Mucosa of rectum (tissue), 2 donors: ENCODE data around the gene TNFRSF13B.
"Not testable (repeated sequence)": the region's sequence is repeated elsewhere in the genome, so short reads cannot be mapped to it uniquely, and the experiment has no call there.

Experiments used
- H3K27ac ChIP-seq, 2 donors: one replicate each; pipeline ENCODE4 v1.7.0; 2013; ENCODE audit warnings: inconsistent platforms in 2 of 2, low read depth in 2 of 2, low read length in 2 of 2
- H3K27me3 ChIP-seq, 2 donors: one replicate each; pipeline ENCODE4 v1.7.0; 2013; ENCODE audit warnings: low read length in 2 of 2; ENCODE audit not compliant: control insufficient read depth in 2 of 2, insufficient read depth in 2 of 2
- H3K36me3 ChIP-seq, 2 donors: one replicate each; pipeline ENCODE4 v1.7.0; 2013; ENCODE audit warnings: low read length in 2 of 2; ENCODE audit not compliant: control insufficient read depth in 2 of 2, insufficient read depth in 2 of 2
- H3K4me1 ChIP-seq, 2 donors: one replicate each; pipeline ENCODE4 v1.7.0; 2013; ENCODE audit warnings: low read length in 2 of 2, mild to moderate bottlenecking in 1 of 2; ENCODE audit not compliant: control insufficient read depth in 2 of 2, insufficient read depth in 2 of 2
- H3K4me3 ChIP-seq, 2 donors: one replicate each; pipeline ENCODE4 v1.7.0; 2013; ENCODE audit warnings: low read length in 2 of 2
- H3K9ac ChIP-seq, 2 donors: one replicate each; pipeline ENCODE4 v1.7.0; 2013; ENCODE audit warnings: low read length in 2 of 2, low read depth in 1 of 2, mild to moderate bottlenecking in 1 of 2
- H3K9me3 ChIP-seq, 2 donors: one replicate each; pipeline ENCODE4 v1.7.0; 2013; ENCODE audit warnings: low read length in 2 of 2; ENCODE audit not compliant: control insufficient read depth in 2 of 2
- donor health status: healthy.
- donor health status: Normal muscosa, but diverticular disease.

Gene TNFRSF13B

DNA sequence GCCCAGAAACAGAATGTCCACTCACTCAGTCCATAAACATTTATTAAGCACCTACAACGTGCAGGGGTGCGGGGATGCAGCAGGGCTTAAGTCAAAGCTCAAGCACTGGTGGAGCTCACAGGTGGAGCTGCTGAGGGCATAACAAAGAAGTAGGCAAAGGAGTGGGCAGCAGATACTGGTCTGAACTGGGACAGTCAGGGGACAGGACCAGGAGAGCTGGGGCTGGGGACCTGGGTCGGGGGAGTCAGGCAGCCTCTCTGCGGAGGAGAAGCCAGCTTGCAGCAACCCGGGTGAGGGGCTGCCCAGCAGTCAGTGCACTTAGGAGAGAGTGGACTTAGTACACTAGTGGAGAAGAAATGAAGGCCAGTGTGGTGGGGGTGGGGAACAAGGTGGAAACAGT lies 10.0 kb upstream of the TNFRSF13B start:
- no peak overlapping the region for H3K9ac ChIP-seq
- no peaks in the 10 kb centered on the region for H3K9me3 ChIP-seq
- no peaks in the 10 kb centered on the region for H3K27me3 ChIP-seq
- H3K36me3 ChIP-seq, result no peaks in the 10 kb centered on the region
- H3K4me3 ChIP-seq, result no peak overlapping the region
- H3K4me1 ChIP-seq, result peaks cover 0 to 6% of the 10 kb centered on the region in 2 donors
- H3K27ac ChIP-seq, result no peak overlapping the region

DNA sequence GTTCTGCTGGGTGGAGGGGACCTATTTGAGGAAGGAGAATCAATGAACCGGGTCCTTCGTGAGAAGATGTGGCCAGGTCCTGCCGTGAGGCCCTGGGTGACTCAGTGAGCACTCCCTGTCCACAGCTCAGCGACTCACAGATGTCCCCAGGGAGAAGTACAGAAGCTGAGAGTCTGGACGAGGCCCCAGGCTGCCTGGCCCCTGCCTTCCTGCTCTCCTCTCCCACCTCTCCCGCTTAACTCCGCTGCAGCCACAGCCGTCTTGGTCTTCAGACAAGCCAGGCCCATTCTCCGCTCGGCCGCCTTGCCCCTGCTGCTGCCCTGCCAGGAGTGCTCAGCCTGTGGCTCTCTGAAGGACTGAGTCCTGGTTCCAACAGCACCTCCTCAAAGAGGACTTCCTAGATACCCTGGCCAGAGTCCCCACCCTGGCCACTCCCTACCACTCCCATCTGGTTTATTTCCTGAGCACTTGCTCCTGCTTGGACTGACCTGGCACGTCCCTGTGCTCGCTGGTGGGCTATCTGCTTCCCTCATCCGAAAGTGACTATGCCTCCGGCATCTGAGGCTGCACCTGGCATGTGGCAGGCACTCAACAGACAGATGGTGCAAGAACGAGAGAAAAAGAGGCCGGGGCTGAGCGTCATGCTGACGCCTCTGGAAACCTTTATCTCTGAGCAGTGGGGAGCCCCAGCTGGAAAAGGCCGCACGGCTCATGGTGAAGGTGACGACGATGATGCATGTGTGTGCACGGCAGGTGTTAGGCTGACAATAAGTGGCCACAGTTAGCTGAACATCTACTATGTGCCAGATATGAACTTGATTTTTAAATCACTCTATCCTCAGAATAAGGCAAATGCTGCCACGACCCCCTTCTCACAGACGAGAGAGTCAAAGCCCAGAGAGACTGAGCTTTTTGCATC lies 9.2 kb upstream of the TNFRSF13B start:
- no peaks in the 10 kb centered on the region for H3K36me3 ChIP-seq
- no peak overlapping the region for H3K4me3 ChIP-seq
- no peaks in the 10 kb centered on the region for H3K27me3 ChIP-seq
- H3K9ac ChIP-seq, result no peak overlapping the region
- peaks cover 0 to 6% of the 10 kb centered on the region in 2 donors for H3K4me1 ChIP-seq
- H3K27ac ChIP-seq, result peak overlapping the region in 1 of 2 donors; percentile 68
- no peaks in the 10 kb centered on the region for H3K9me3 ChIP-seq

DNA sequence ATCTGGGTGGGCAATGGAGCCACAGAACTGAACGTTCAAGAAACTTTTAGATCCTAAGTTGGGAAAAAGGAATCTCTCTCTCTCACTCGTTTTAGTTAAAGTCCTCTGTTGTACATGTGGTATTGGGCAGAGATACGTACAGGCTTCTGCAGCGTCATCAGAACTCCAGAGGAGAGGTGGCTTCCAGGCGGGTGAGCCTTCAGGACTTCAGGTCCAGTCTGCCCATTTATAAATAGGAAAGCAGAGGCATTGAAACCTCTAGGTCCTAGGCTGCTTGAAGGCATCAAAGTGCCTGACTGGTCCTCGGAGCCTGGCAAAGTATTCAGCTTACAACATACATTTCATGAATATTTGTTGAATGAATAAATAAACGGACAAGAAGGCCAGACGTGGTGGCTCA lies 8.1 kb upstream of the TNFRSF13B start:
- H3K9ac ChIP-seq, result no peak overlapping the region
- H3K36me3 ChIP-seq, result no peaks in the 10 kb centered on the region
- no peaks in the 10 kb centered on the region for H3K27me3 ChIP-seq
- H3K9me3 ChIP-seq, result no peaks in the 10 kb centered on the region
- H3K4me1 ChIP-seq, result peaks cover 2 to 7% of the 10 kb centered on the region in 2 donors
- no peak overlapping the region for H3K27ac ChIP-seq
- no peak overlapping the region for H3K4me3 ChIP-seq

DNA sequence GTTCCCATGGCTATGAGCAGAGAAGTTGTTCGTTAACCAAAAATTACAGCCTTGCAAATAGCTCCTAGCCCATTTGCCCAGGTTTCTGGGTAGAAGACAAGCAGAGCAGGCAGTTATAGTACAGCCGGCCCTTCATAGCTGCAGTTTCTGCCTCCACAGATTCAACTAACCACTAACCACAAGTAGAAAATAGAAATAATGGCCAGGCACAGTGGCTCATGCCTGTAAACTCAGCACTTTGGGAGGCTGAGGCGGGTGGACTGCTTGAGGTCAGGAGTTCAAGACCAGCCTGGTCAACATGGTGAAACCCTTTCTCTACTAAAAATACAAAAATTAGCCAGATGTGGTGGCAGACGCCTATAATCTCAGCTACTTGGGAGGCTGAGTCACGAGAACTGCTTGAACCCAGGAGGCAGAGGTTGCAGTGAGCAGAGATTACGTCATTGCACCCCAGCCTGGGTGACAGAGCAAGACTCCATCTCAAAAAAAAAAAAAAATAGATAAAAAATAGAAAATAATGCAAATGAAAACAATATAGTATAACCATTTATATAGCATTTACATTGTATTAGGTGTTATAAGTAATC lies 7.4 kb upstream of the TNFRSF13B start:
- Histone ChIP-seq H3K27ac (peak overlapping the region in 1 of 2 donors; percentile 16), H3K4me1 (peaks cover 6 to 11% of the 10 kb centered on the region in 2 donors)
- H3K36me3 ChIP-seq, H3K9ac ChIP-seq, H3K27me3 ChIP-seq, H3K9me3 ChIP-seq, H3K4me3 ChIP-seq: not testable (repeated sequence)

DNA sequence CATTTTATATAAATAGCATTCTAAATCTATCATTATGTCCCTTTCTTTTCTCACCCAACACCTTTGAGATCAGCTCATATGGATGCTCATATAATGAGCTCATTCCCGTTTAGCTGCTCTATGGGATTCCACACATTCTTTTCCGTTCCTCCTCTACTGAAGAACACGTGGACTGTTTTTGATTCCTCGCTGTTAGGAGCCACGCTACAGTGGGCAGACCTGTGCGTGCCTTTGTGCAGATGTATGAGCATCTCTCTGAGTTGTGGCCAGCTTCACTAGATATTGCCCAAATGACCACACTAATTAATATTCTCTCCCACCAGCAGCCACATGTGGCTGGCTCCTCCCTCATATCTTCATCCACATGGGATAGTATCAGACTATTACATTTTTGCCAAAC lies 6.0 kb upstream of the TNFRSF13B start:
- Histone ChIP-seq H3K4me1 (peaks cover 6 to 14% of the 10 kb centered on the region in 2 donors), H3K4me3 (no peak overlapping the region), H3K9ac (peak overlapping the region in 1 of 2 donors; percentile 5), H3K36me3 (no peaks in the 10 kb centered on the region), H3K27me3 (no peaks in the 10 kb centered on the region), H3K9me3 (no peaks in the 10 kb centered on the region), H3K27ac (peak overlapping the region in 1 of 2 donors; percentile 32)

DNA sequence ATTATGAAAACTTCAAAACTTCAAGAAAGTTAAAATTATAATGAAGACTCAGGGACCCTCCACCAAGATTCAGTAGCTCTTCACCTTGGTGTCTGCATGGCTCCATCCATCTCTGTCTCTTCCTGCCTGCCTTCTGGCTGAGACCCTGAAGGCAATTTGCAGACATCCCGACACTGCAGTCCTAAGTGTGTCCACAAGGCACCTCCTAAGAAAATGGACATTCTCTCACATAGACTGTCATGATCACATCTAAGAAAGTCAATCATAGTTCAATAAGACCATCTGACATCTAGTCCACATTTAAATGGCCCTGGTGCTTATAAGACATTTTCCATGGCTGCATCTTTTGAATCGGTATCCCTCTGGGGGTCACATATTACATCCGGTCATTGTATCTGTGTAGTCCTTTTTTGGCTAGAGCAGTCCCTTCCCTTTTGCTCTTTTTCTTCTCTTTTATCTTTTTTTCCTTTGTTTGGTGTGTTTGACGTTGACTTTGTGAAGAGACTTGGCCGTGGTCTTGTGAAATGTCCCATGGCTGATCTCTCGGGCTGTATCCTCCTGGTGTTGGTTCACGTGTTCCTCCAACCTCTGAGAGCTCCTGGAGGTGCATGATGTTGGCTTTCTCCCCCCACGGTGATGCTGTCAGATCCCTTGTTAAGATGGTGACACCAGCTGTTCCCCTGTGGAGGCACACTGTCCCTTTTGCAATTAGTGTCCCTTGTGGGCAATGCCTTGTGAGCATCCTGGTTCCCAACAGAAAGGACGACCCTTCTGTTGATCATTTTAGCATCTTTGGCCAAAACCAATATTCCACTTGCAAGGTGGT lies 5.0 kb upstream of the TNFRSF13B start:
- H3K4me3 ChIP-seq, result no peak overlapping the region
- H3K36me3 ChIP-seq, result no peaks in the 10 kb centered on the region
- no peaks in the 10 kb centered on the region for H3K27me3 ChIP-seq
- H3K9ac ChIP-seq, result no peak overlapping the region
- no peaks in the 10 kb centered on the region for H3K9me3 ChIP-seq
- H3K4me1 ChIP-seq, result peaks cover 6 to 14% of the 10 kb centered on the region in 2 donors
- peak overlapping the region in 1 of 2 donors; percentile 67 for H3K27ac ChIP-seq

DNA sequence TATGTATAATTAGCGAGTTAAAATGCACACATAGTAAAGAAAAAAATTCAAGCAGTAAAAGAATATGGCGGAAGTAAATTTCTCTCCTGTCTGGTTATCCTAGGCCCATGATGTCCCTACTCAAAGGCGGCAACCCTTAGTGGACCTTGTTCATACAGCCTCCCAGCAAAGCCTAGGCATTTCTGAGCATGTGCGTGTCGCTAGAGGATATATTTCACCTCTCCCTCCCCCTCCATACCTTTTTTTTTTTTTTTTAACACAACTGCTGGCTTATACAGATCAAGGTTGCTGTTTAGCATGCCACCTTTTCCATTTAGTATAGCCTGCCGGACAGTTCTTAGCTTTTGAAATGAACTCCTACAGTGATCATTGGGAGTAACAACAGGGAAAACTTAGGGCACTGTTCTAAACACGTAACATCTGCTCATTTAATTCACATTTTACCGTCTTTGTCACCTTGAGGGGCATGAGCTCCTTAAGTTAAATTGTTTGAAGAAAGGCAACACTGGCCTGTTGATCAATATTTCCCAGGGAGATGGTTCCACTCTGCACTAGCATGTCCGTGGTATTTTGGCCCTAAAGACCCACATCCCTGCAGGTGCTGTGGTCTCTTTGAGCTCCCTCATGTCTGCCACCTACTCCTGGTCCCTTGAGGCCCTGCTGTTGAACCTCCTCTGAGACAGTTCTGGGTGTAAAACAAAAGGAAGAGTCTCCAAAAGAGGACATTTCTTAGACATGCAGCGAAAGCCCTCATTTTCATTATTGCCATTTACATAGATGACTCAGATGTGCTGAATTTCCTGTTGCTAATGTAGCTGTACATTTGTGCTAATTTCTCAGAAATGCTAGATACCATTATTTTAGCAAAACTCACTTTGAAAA lies 4.1 kb upstream of the TNFRSF13B start:
- peak overlapping the region in 1 of 2 donors; percentile 56 for H3K9ac ChIP-seq
- no peaks in the 10 kb centered on the region for H3K9me3 ChIP-seq
- no peaks in the 10 kb centered on the region for H3K36me3 ChIP-seq
- no peak overlapping the region for H3K4me3 ChIP-seq
- H3K27me3 ChIP-seq, result no peaks in the 10 kb centered on the region
- peak overlapping the region; percentile 20 to 67 for H3K27ac ChIP-seq
- H3K4me1 ChIP-seq, result peaks cover 6 to 10% of the 10 kb centered on the region in 2 donors

DNA sequence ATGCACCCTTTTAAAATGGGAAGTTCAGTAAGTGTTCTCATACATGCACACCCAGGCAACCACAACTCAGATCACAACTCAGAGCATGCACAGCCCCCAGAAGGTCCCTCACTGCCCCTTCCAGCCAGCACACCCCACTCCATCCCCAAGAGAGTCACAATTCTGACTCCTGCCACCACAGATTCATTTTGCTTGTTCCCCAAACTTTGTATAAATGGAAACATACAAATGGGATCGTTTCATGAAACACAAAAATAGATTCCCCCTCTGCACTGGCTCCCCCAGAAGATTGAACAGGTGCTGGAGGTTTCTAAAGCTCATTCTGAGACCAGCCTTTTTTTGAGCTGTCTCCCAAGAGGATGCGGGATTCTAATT lies 3.3 kb upstream of the TNFRSF13B start:
- Histone ChIP-seq H3K27ac (peak overlapping the region; percentile 22 to 67), H3K4me3 (no peak overlapping the region), H3K9me3 (no peaks in the 10 kb centered on the region), H3K9ac (no peak overlapping the region), H3K4me1 (peaks cover 6 to 8% of the 10 kb centered on the region in 2 donors), H3K27me3 (no peaks in the 10 kb centered on the region), H3K36me3 (no peaks in the 10 kb centered on the region)

DNA sequence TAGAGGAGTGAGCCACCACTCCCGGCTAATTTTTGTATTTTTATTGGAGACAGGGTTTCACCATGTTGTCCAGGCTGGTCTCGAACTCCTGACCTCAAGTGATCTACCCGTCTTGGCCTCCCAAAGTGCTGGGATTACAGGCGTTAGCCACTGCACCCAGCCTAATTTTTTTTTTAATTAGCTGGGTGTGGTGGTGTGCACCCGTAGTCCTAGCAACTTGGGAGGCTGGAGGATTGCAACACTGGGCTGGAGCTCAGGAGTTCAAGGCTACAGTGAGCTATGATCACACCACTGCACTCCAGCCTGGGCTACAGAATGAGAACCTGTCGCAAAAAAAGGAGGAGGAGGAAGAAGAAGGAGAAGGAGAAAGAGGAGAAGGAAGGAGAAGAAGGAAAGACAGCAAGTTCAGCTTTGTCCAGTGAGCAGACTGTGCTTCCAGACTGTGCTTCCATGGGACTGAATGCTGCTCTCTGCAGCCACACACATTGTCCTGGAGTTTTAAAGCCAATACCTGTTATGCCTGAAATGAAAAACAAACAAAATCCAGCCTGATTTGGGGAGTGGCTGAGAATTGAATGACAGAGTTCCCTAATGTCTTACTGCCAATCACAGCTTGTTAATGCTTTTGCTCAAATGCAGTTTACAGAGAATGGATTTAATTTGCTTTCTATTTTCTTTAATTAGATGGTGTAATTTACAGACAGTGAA lies 2.8 kb upstream of the TNFRSF13B start:
- Histone ChIP-seq H3K9me3 (no peaks in the 10 kb centered on the region), H3K27ac (peak overlapping the region; percentile 22 to 67), H3K27me3 (no peaks in the 10 kb centered on the region)

More for the DNA sequence above, 2.8 kb upstream of the TNFRSF13B start:
- no peaks in the 10 kb centered on the region for H3K36me3 ChIP-seq
- H3K4me1 ChIP-seq, result peaks cover 6 to 8% of the 10 kb centered on the region in 2 donors
- H3K9ac ChIP-seq, result no peak overlapping the region
- H3K4me3 ChIP-seq, result no peak overlapping the region
